Measurements from ENCODE around the gene B4GAT1.

- TF ChIP-seq, protein P1, sequence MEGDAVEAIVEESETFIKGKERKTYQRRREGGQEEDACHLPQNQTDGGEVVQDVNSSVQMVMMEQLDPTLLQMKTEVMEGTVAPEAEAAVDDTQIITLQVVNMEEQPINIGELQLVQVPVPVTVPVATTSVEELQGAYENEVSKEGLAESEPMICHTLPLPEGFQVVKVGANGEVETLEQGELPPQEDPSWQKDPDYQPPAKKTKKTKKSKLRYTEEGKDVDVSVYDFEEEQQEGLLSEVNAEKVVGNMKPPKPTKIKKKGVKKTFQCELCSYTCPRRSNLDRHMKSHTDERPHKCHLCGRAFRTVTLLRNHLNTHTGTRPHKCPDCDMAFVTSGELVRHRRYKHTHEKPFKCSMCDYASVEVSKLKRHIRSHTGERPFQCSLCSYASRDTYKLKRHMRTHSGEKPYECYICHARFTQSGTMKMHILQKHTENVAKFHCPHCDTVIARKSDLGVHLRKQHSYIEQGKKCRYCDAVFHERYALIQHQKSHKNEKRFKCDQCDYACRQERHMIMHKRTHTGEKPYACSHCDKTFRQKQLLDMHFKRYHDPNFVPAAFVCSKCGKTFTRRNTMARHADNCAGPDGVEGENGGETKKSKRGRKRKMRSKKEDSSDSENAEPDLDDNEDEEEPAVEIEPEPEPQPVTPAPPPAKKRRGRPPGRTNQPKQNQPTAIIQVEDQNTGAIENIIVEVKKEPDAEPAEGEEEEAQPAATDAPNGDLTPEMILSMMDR (IDR thresholded peaks at IDR 0.05): no peak
- no peak for TF ChIP-seq EP300 (IDR thresholded peaks at IDR 0.05)
- no peak for TF ChIP-seq MAX (IDR thresholded peaks at IDR 0.05)
- no peak for TF ChIP-seq POLR2AphosphoS2 (conservative IDR thresholded peaks at IDR 0.05; ENCODE audit: low read length)
- no peak for TF ChIP-seq CHD2 (IDR thresholded peaks at IDR 0.05; ENCODE audit: low read length, partially characterized antibody)
- TF ChIP-seq JUN (IDR thresholded peaks at IDR 0.05): no peak
- TF ChIP-seq, protein P2, sequence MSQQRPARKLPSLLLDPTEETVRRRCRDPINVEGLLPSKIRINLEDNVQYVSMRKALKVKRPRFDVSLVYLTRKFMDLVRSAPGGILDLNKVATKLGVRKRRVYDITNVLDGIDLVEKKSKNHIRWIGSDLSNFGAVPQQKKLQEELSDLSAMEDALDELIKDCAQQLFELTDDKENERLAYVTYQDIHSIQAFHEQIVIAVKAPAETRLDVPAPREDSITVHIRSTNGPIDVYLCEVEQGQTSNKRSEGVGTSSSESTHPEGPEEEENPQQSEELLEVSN (IDR thresholded peaks at IDR 0.05; ENCODE audit: borderline replicate concordance, low read depth): no peak
- no peak for TF ChIP-seq HMGXB4 (CRISPR knock-in tag; IDR thresholded peaks at IDR 0.05; ENCODE audit: borderline replicate concordance)
Measured at GRCh38 chr11:66367561-66368312, 20.3 kb upstream of the B4GAT1 start.
